GM12878 (cell line): ENCODE data around the gene GTF2F2. TPM values are rescaled to one million over a fixed set of nuclear protein-coding genes. Genes with fewer than 3 reads are reported as not detected.
"Not testable (repeated sequence)": the region's sequence is repeated elsewhere in the genome, so short reads cannot be mapped to it uniquely, and the experiment has no call there.

Experiments
- ATAC-seq: fragments of 200-7000 bp; cut with Tn5 transposase; 3 replicates; pipeline ENCODE4 v1.9.1; 2020; ENCODE audit warnings: mild to moderate bottlenecking, moderate library complexity
- BruUV-seq: library from RNA; stranded (reverse); fragments of 400-500 nt; replicated peaks from 2 replicates; lab custom pipeline; 2021; lab: Mats Ljungman, UMichigan
- CTCF ChIA-PET: fragments of 300-600 bp; sonication (Branson Sonifier 250); formaldehyde crosslinking; extraction: SDS; loops from one replicate; lab custom pipeline; 2021; ENCODE audit warnings: inconsistent platforms; lab: Yijun Ruan, JAX
- POLR2A ChIA-PET: fragments of 350-600 bp; formaldehyde crosslinking; extraction: SDS; loops from one replicate; lab custom pipeline; 2021; ENCODE audit warnings: inconsistent platforms; lab: Charles Lee
- RAD21 ChIA-PET: fragments of 300-600 bp; sonication (Branson Sonifier 250); formaldehyde crosslinking; loops from one replicate; lab custom pipeline; 2023; ENCODE audit warnings: antibody characterized with exemption; ENCODE audit not compliant: unreplicated experiment; lab: Charles Lee
- SMC1A ChIA-PET: fragments of 300-600 bp; sonication (Branson Sonifier 250); formaldehyde crosslinking; loops from one replicate; lab custom pipeline; 2023; ENCODE audit not compliant: unreplicated experiment, uncharacterized antibody; lab: Charles Lee
- DNase-seq: peaks from one replicate; pipeline ENCODE4 v3.0.0-alpha.2; 2011; ENCODE audit warnings: low read depth, low spot score
- FAIRE-seq: peaks from 3 replicates; lab custom pipeline; 2011; peaks lifted over from hg19 to GRCh38; lab: Jason Lieb, UNC
- H2AFZ ChIP-seq: 2 replicates; pipeline ENCODE4 v1.6.0; 2011; ENCODE audit warnings: low read depth, low read length, control low read depth; ENCODE audit not compliant: control insufficient read depth
- H3K27ac ChIP-seq: 2 replicates; pipeline ENCODE4 v1.5.1; 2011; ENCODE audit warnings: control low read depth; ENCODE audit not compliant: control insufficient read depth, insufficient read depth
- H3K27me3 ChIP-seq, 2 experiments: replicated peaks in 1 of 2; 2 replicates each; pipeline versions ENCODE4 v1.6.0 to v1.6.1; 2011; ENCODE audit warnings: low read length in 1 of 2; ENCODE audit not compliant: control insufficient read depth in 2 of 2, insufficient read depth in 2 of 2
- H3K36me3 ChIP-seq, 2 experiments: 2 replicates each; pipeline ENCODE4 v1.5.1; 2011; ENCODE audit warnings: low read length in 1 of 2; ENCODE audit not compliant: control insufficient read depth in 2 of 2, insufficient read depth in 2 of 2
- H3K4me1 ChIP-seq: 2 replicates; pipeline ENCODE4 v1.6.1; 2011; ENCODE audit warnings: mild to moderate bottlenecking, low read length, moderate library complexity, mixed read lengths; ENCODE audit not compliant: control insufficient read depth, insufficient read depth
- H3K4me2 ChIP-seq: 2 replicates; pipeline ENCODE4 v1.6.0; 2011; ENCODE audit warnings: control low read depth; ENCODE audit not compliant: control insufficient read depth, insufficient read depth
- H3K4me3 ChIP-seq: fragments of 200-600 bp; sonication (generic); 2 replicates; pipeline ENCODE4 v1.5.1; 2016
- H3K79me2 ChIP-seq: 2 replicates; pipeline ENCODE4 v1.6.0; 2011; ENCODE audit warnings: low read length; ENCODE audit not compliant: control insufficient read depth, insufficient read depth
- H3K9ac ChIP-seq: 2 replicates; pipeline ENCODE4 v1.8.0; 2011; ENCODE audit warnings: low read length, control low read depth, mixed read lengths; ENCODE audit not compliant: control insufficient read depth, insufficient read depth
- H3K9me3 ChIP-seq: replicated peaks from 3 replicates; pipeline ENCODE4 v1.5.1; 2011; ENCODE audit warnings: mild to moderate bottlenecking, low read length; ENCODE audit not compliant: control insufficient read depth, insufficient read depth
- H4K20me1 ChIP-seq: 2 replicates; pipeline ENCODE4 v1.6.0; 2011; ENCODE audit not compliant: control insufficient read depth, insufficient read depth
- ATF7 ChIP-seq: fragments of 450-650 bp; IDR thresholded peaks from 2 replicates; pipeline ENCODE4 v1.6.1; 2016; ENCODE audit warnings: low read depth, mild to moderate bottlenecking
- POU2F2 ChIP-seq: IDR thresholded peaks from 3 replicates; pipeline ENCODE4 v1.6.1; 2011; ENCODE audit warnings: low read depth, mild to moderate bottlenecking, low read length, borderline replicate concordance
- SIN3A ChIP-seq: IDR thresholded peaks from 2 replicates; pipeline ENCODE4 v1.6.1; 2012; ENCODE audit warnings: low read depth, low read length, improper control_type of control experiment
- TCF12 ChIP-seq: IDR thresholded peaks from 2 replicates; pipeline ENCODE4 v1.6.1; 2011; ENCODE audit warnings: low read depth, mild to moderate bottlenecking, low read length
- WGBS: methylation state at CpG from one replicate; pipeline ENCODE4 v1.1.6; 2016; ENCODE audit warnings: low lambda C conversion rate; ENCODE audit not compliant: insufficient replicate concordance, insufficient coverage; ENCODE audit errors: missing lambda C conversion rate; 5-methylcytosine and 5-hydroxymethylcytosine counted together
- in situ Hi-C: fragments of 300-500 bp; cut with MboI; formaldehyde crosslinking; loops from 9 replicates; pipeline ENCODE4 v1.14.3; 2018; ENCODE audit warnings: mixed read lengths
- intact Hi-C: fragments of 100-400 bp; cut with micrococcal nuclease; formaldehyde crosslinking; loops from one replicate; pipeline ENCODE4 v1.14.2; 2022; ENCODE audit not compliant: unreplicated experiment
- polyA plus RNA-seq, 11 experiments: library from polyadenylated mRNA; depleted of rRNA in 4 of 11; unstranded in 6 of 11; stranded (reverse) in 5 of 11; fragments of >200 nt; fragmentation: Nextera tagmentation in 4 of 11; fragmentation: Illumina TruSeq in 1 of 11; extraction: Ambion mirVana in 4 of 11; extraction: Trizol in 1 of 11; gene quantifications; 1 replicate in 1 of 11; 2 replicates in 10 of 11; pipeline versions ENCODE4 v1.2.1 to v1.2.3, GENCODE V29; 2011 to 2016; ENCODE audit warnings: inconsistent platforms in 2 of 11, missing spikeins in 2 of 11, low read depth in 1 of 11
- total RNA-seq, 4 experiments: library from RNA; depleted of rRNA in 3 of 4; stranded (reverse); fragments of >200 nt in 3 of 4; fragmentation: Illumina TruSeq in 1 of 4; extraction: Trizol in 1 of 4; gene quantifications; 2 replicates each; pipeline versions ENCODE4 v1.2.1 to v1.2.3, GENCODE V29; 2013 to 2021
- TF ChIP-seq, protein P1 (sequence below): fragments of 450-650 bp; IDR thresholded peaks from 2 replicates; pipeline ENCODE4 v1.6.1; 2018; ENCODE audit warnings: borderline replicate concordance, mild to moderate bottlenecking; ENCODE audit not compliant: partially characterized antibody

GTF2F2 gene
- total and polyA plus RNA-seq, 10 of the 15 experiments (the other 5 are each of a cell fraction or from before 2014, with no cell fraction given), result 14.5 to 30.8 (median 22.6) TPM

DNA sequence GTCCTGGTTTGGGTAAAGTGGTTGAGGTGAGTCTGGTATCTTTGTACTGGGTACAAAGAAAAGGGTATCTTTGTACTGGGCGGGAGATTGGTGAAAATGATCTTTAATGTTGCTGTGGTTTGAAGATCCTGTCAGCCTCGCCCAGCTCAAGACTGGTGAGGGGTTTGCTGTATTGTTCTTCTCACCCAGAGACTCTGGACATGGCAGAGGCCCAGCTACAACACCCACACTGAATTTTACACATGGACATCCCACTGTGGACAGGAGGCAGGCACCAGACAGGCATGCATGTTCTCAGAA is 177.8 kb downstream of the GTF2F2 start (continued):
- TF ChIP-seq ATF7 (no peak), TCF12 (no peak), SIN3A (no peak), POU2F2 (no peak)
- TF ChIP-seq, protein P1, sequence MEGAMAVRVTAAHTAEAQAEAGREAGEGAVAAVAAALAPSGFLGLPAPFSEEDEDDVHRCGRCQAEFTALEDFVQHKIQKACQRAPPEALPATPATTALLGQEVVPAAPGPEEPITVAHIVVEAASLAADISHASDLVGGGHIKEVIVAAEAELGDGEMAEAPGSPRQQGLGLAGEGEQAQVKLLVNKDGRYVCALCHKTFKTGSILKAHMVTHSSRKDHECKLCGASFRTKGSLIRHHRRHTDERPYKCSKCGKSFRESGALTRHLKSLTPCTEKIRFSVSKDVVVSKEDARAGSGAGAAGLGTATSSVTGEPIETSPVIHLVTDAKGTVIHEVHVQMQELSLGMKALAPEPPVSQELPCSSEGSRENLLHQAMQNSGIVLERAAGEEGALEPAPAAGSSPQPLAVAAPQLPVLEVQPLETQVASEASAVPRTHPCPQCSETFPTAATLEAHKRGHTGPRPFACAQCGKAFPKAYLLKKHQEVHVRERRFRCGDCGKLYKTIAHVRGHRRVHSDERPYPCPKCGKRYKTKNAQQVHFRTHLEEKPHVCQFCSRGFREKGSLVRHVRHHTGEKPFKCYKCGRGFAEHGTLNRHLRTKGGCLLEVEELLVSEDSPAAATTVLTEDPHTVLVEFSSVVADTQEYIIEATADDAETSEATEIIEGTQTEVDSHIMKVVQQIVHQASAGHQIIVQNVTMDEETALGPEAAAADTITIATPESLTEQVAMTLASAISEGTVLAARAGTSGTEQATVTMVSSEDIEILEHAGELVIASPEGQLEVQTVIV, result no peak

GRCh38 chr13:45298550-45298949 is 178.2 kb downstream of the GTF2F2 start:
- H3K4me3 ChIP-seq, H3K9ac ChIP-seq, in situ Hi-C loops, FAIRE-seq, DNase-seq, intact Hi-C loops, H3K4me1 ChIP-seq, ATAC-seq, H3K27ac ChIP-seq, H3K4me2 ChIP-seq, H3K79me2 ChIP-seq, H3K36me3 ChIP-seq, BruUV-seq, POLR2A ChIA-PET, H4K20me1 ChIP-seq, H2AFZ ChIP-seq, H3K27me3 ChIP-seq, H3K9me3 ChIP-seq: not testable (repeated sequence)
- ChIA-PET RAD21 (interaction anchor here (0.6 to 2.3 kb wide), 4 partner anchors 10 to 252 kb away, joined by 3 to 8 read pairs (median 4); no protein-coding TSS in a partner anchor), SMC1A (interaction anchor here (1.0 to 1.8 kb wide), 2 partner anchors 17 to 251 kb away, joined by 3 to 9 read pairs; no protein-coding TSS in a partner anchor), CTCF (interaction anchor here (0.6 kb wide), 1 partner anchor 11 kb away, joined by 3 read pairs; no protein-coding TSS in a partner anchor)
- WGBS, result 81% methylated on average over 3 of the region's 3 CpGs
